Stomach (tissue), 9 donors: ENCODE data around the gene RAB9A. TPM values are rescaled to one million over a fixed set of nuclear protein-coding genes. Genes with fewer than 3 reads are reported as not detected.

Experiments used
- DNase-seq, 2 donors: peaks; one replicate each; pipeline versions ENCODE4 v3.0.0 to v3.0.0-alpha.2; 2013 to 2019
- H3K27ac ChIP-seq, 5 donors: fragments of 200-600 bp in 4 of 5; sonication (generic) in 4 of 5; one replicate each; pipeline ENCODE4 v1.5.1; 2013 to 2019; ENCODE audit warnings: mild to moderate bottlenecking in 1 of 5, moderate library complexity in 1 of 5
- H3K27me3 ChIP-seq, 3 donors: fragments of 200-600 bp; sonication (generic); one replicate each; pipeline ENCODE4 v1.5.1; 2017 to 2019; ENCODE audit warnings: mixed run types in 1 of 3
- H3K36me3 ChIP-seq, 4 donors: fragments of 200-600 bp; sonication (generic); 1 replicate in 3 of 4; 2 replicates in 1 of 4; pipeline ENCODE4 v1.5.1; 2016 to 2019
- H3K4me1 ChIP-seq, 4 donors: fragments of 200-600 bp; sonication (generic); one replicate each; pipeline ENCODE4 v1.5.1; 2016 to 2019
- H3K4me3 ChIP-seq, 4 donors: fragments of 200-600 bp; sonication (generic) in 3 of 4; one replicate each; pipeline ENCODE4 v1.5.1; 2016 to 2019; ENCODE audit warnings: mild to moderate bottlenecking in 1 of 4
- H3K9me3 ChIP-seq, 4 donors: fragments of 200-600 bp; sonication (generic); one replicate each; pipeline ENCODE4 v1.5.1; 2016 to 2019
- CTCF ChIP-seq, 7 experiments: fragments of 450-650 bp in 4 of 7; fragments of 200-600 bp in 3 of 7; sonication (generic) in 3 of 7; IDR thresholded peaks; one replicate each; pipeline ENCODE4 v1.5.1; 2016 to 2019; ENCODE audit warnings: antibody characterized with exemption in 7 of 7, control low read depth in 2 of 7, mild to moderate bottlenecking in 1 of 7
- EP300 ChIP-seq: sonication (generic); formaldehyde crosslinking; IDR thresholded peaks from one replicate; pipeline ENCODE4 v1.6.1; 2017; ENCODE audit warnings: antibody characterized with exemption
- POLR2A ChIP-seq, 4 donors: fragments of 450-650 bp; IDR thresholded peaks; one replicate each; pipeline ENCODE4 v1.6.1; 2016; ENCODE audit warnings: antibody characterized with exemption in 4 of 4, control low read depth in 2 of 4, mild to moderate bottlenecking in 1 of 4, moderate library complexity in 1 of 4
- POLR2AphosphoS5 ChIP-seq, 3 donors: sonication (generic); formaldehyde crosslinking; IDR thresholded peaks; one replicate each; pipeline ENCODE4 v1.6.1; 2016; ENCODE audit warnings: antibody characterized with exemption in 3 of 3
- WGBS, 5 donors: extraction: QIAGEN DNeasy Blood & Tissue Kit in 3 of 5; methylation state at CpG; one replicate each; pipeline versions ENCODE4 v1.1.5 to v1.1.7; 2013 to 2018; 5-methylcytosine and 5-hydroxymethylcytosine counted together
- intact Hi-C: fragments of 100-400 bp; cut with DNase I; formaldehyde crosslinking; loops from one replicate; pipeline ENCODE4 v1.15.1; 2023; ENCODE audit warnings: low total_unique reads
- polyA plus RNA-seq, 3 donors: library from polyadenylated mRNA; stranded (reverse); fragments of 200-250 nt; gene quantifications; one replicate each; pipeline ENCODE4 v1.2.3, GENCODE V29; 2013
- total RNA-seq, 5 donors: library from RNA; depleted of rRNA; stranded (reverse); fragments of >200 nt; gene quantifications; one replicate each; pipeline versions ENCODE4 v1.1.0 to v1.2.3, GENCODE V29; 2014 to 2016
- donor health status: healthy with polysubstance abuse.
- donor health status: Bipolar disorder and iron deficiency.
- donor health status: healthy.

The RAB9A gene
- total and polyA plus RNA-seq, 8 donors: 2.6 to 55.1 (median 12.9) TPM

- Histone ChIP-seq H3K4me3 (no peak overlapping the region), H3K9me3 (no peaks in the 10 kb centered on the region), H3K27me3 (no peaks in the 10 kb centered on the region), H3K4me1 (peaks cover 0 to 36% (median 4%) of the 10 kb centered on the region in 4 donors), H3K36me3 (peaks cover 0 to 90% (median 63%) of the 10 kb centered on the region in 4 donors), H3K27ac (no peak overlapping the region)
- TF ChIP-seq CTCF (IDR thresholded peaks at IDR 0.05) (no peak), POLR2A (IDR thresholded peaks at IDR 0.05) (no peak), EP300 (no peak), POLR2AphosphoS5 (IDR thresholded peaks at IDR 0.05) (no peak)
- no peak for DNase-seq
- intact Hi-C loops: no loop called here
- WGBS, 5 donors: 91 to 93% (median 93%) methylated on average over 4 of the region's 4 CpGs
Observed at GRCh38 chrX:13756381-13756780, 67.5 kb downstream of the RAB9A start.

GRCh38 chrX:13759152-13759718 lies 70.3 kb downstream of the RAB9A start:
- DNase-seq: no peak
- peaks cover 7 to 38% (median 16%) of the 10 kb centered on the region in 4 donors for H3K4me1 ChIP-seq
- no peak for TF ChIP-seq POLR2AphosphoS5 (IDR thresholded peaks at IDR 0.05)
- no peak for TF ChIP-seq POLR2A (IDR thresholded peaks at IDR 0.05)
- no peak for TF ChIP-seq EP300
- TF ChIP-seq CTCF (IDR thresholded peaks at IDR 0.05): no peak
- 75 to 88% (median 82%) methylated on average over 8 of the region's 8 CpGs for WGBS, 5 donors
- no peak overlapping the region for H3K4me3 ChIP-seq
- intact Hi-C loops: no loop called here
- no peaks in the 10 kb centered on the region for H3K9me3 ChIP-seq
- H3K27ac ChIP-seq: peak overlapping the region in 1 of 5 donors; percentile 24
- no peaks in the 10 kb centered on the region for H3K27me3 ChIP-seq
- peaks cover 0 to 83% (median 59%) of the 10 kb centered on the region in 4 donors for H3K36me3 ChIP-seq

Other genes with a start within 250 kb of the RAB9A start
- gene EGFL6, start 119.5 kb upstream of the RAB9A start, total RNA-seq: 1 to 10 TPM in 1 of 5 donors, not detected in 4; 6.4 TPM
- gene EGFL6, start 119.5 kb upstream of the RAB9A start, polyA plus RNA-seq: 1 to 10 TPM in 2 of 3 donors, under 1 TPM in 1; 0.92 to 2.7 (median 2.4) TPM
- 10 to 100 TPM in 2 of 5 donors, 1 to 10 TPM in 3; 3.2 to 25.7 (median 5.9) TPM for gene TCEANC, start 36.0 kb upstream of the RAB9A start, total RNA-seq
- 1 to 10 TPM; 1.2 to 3.8 (median 1.2) TPM for gene TCEANC, start 36.0 kb upstream of the RAB9A start, polyA plus RNA-seq
- 10 to 100 TPM in 4 of 5 donors, 1 to 10 TPM in 1; 9.0 to 37.9 (median 16.5) TPM for gene TRAPPC2, start 45.5 kb downstream of the RAB9A start, total RNA-seq
- 10 to 100 TPM in 1 of 3 donors, 1 to 10 TPM in 2; 5.7 to 12.5 (median 7.3) TPM for gene TRAPPC2, start 45.5 kb downstream of the RAB9A start, polyA plus RNA-seq
- 100 to 1,000 TPM in 1 of 5 donors, 10 to 100 TPM in 4; 15.6 to 144 (median 49.2) TPM for gene OFD1, start 45.6 kb downstream of the RAB9A start, total RNA-seq
- 10 to 100 TPM; 46.3 to 53.1 (median 49.8) TPM for gene OFD1, start 45.6 kb downstream of the RAB9A start, polyA plus RNA-seq
- gene GPM6B, start 128.0 kb downstream of the RAB9A start, total RNA-seq: 10 to 100 TPM in 4 of 5 donors, under 1 TPM in 1; 0.29 to 67.9 (median 11.2) TPM
- gene GPM6B, start 128.0 kb downstream of the RAB9A start, polyA plus RNA-seq: 1 to 10 TPM; 1.1 to 5.8 (median 3.1) TPM